B cell (primary cell): ENCODE data around the gene SLC25A51. TPM values are rescaled to one million over a fixed set of nuclear protein-coding genes. Genes with fewer than 3 reads are reported as not detected.

Experiments
- ATAC-seq: fragments of 200-7000 bp; cut with Tn5 transposase; one replicate; pipeline ENCODE4 v1.10.0; 2021; ENCODE audit warnings: low read depth, mild to moderate bottlenecking, moderate number of reproducible peaks, moderate library complexity
- CTCF ChIA-PET: fragments of 350-600 bp; sonication (Branson Sonifier 250); formaldehyde crosslinking; loops from one replicate; lab custom pipeline; 2021; ENCODE audit warnings: antibody characterized with exemption, inconsistent platforms; lab: Charles Lee
- POLR2A ChIA-PET: fragments of 350-600 bp; sonication (Branson Sonifier 250); formaldehyde crosslinking; loops from one replicate; lab custom pipeline; 2021; ENCODE audit warnings: antibody characterized with exemption; lab: Charles Lee
- DNase-seq: peaks from one replicate; pipeline ENCODE4 v3.0.0; 2013
- H2AFZ ChIP-seq: 2 replicates; pipeline ENCODE4 v1.6.1; 2012; ENCODE audit warnings: mild to moderate bottlenecking, low read depth, low read length; ENCODE audit not compliant: insufficient read depth, poor library complexity, severe bottlenecking
- H3K27ac ChIP-seq, 2 donors: 1 replicate in 1 of 2; 2 replicates in 1 of 2; pipeline ENCODE4 v1.5.1; 2012 to 2013; ENCODE audit warnings: low read length in 2 of 2, mild to moderate bottlenecking in 2 of 2, moderate library complexity in 1 of 2
- H3K27me3 ChIP-seq, 4 experiments: fragments of 200-600 bp in 1 of 4; sonication (generic) in 1 of 4; replicated peaks in 1 of 4; 1 replicate in 2 of 4; 2 replicates in 2 of 4; pipeline versions ENCODE4 v1.6.1 to v1.7.0; 2013 to 2016; ENCODE audit warnings: low read length in 3 of 4, mild to moderate bottlenecking in 2 of 4, mixed read lengths in 1 of 4, moderate library complexity in 1 of 4; ENCODE audit not compliant: insufficient read depth in 4 of 4, control insufficient read depth in 3 of 4; ENCODE audit errors: control extremely low read depth in 1 of 4
- H3K36me3 ChIP-seq, 2 experiments: replicated peaks in 1 of 2; 1 replicate in 1 of 2; 2 replicates in 1 of 2; pipeline versions ENCODE4 v1.6.1 to v1.7.1; 2013; ENCODE audit warnings: low read length in 1 of 2; ENCODE audit not compliant: insufficient read depth in 2 of 2, control insufficient read depth in 1 of 2; ENCODE audit errors: control extremely low read depth in 1 of 2, extremely low read depth in 1 of 2
- H3K4me1 ChIP-seq, 2 donors: fragments of 200-600 bp in 1 of 2; sonication (generic) in 1 of 2; 1 replicate in 1 of 2; 2 replicates in 1 of 2; pipeline versions ENCODE4 v1.5.1 to v1.6.1; 2013 to 2017; ENCODE audit warnings: low read length in 2 of 2; ENCODE audit not compliant: control insufficient read depth in 2 of 2, insufficient read depth in 2 of 2
- H3K4me2 ChIP-seq: replicated peaks from 2 replicates; pipeline ENCODE3; 2012; ENCODE audit warnings: mild to moderate bottlenecking, low read depth, low read length; ENCODE audit not compliant: poor library complexity, severe bottlenecking
- H3K4me3 ChIP-seq, 5 experiments: fragments of 200-600 bp in 1 of 5; sonication (generic) in 1 of 5; 1 replicate in 3 of 5; 2 replicates in 2 of 5; pipeline versions ENCODE4 v1.5.1 to v1.7.0; 2011 to 2016; ENCODE audit warnings: low read length in 4 of 5, mild to moderate bottlenecking in 4 of 5, low read depth in 2 of 5, control low read depth in 1 of 5, moderate library complexity in 1 of 5; ENCODE audit not compliant: insufficient read depth in 1 of 5; ENCODE audit errors: control extremely low read depth in 1 of 5, extremely low read depth in 1 of 5
- H3K79me2 ChIP-seq: fragments of 200-600 bp; sonication (generic); one replicate; pipeline ENCODE4 v1.6.0; 2016; ENCODE audit warnings: low read length; ENCODE audit not compliant: control insufficient read depth, insufficient read depth
- H3K9ac ChIP-seq: fragments of 200-600 bp; sonication (generic); 2 replicates; pipeline ENCODE4 v1.6.1; 2017; ENCODE audit warnings: mild to moderate bottlenecking, low read length, moderate library complexity
- H3K9me3 ChIP-seq, 3 donors: one replicate each; pipeline versions ENCODE4 v1.6.1 to v1.7.1; 2013; ENCODE audit warnings: low read length in 2 of 3; ENCODE audit not compliant: control insufficient read depth in 2 of 3, insufficient read depth in 1 of 3; ENCODE audit errors: control extremely low read depth in 1 of 3
- H4K20me1 ChIP-seq: 2 replicates; pipeline ENCODE4 v1.6.0; 2012; ENCODE audit warnings: mild to moderate bottlenecking, low read length; ENCODE audit not compliant: insufficient read depth, control insufficient read depth, poor library complexity, severe bottlenecking
- H3K27ac Mint-ChIP-seq: one replicate; pipeline ENCODE4 v1.8.0; 2021; ENCODE audit warnings: mixed read lengths
- H3K27me3 Mint-ChIP-seq: one replicate; pipeline ENCODE4 v1.8.0; 2021; ENCODE audit warnings: mixed read lengths
- H3K4me1 Mint-ChIP-seq: one replicate; pipeline ENCODE4 v1.8.0; 2021; ENCODE audit warnings: mixed read lengths
- H3K4me3 Mint-ChIP-seq: one replicate; pipeline ENCODE4 v1.8.0; 2021; ENCODE audit warnings: mixed read lengths
- H3K9me3 Mint-ChIP-seq: one replicate; pipeline ENCODE4 v1.8.0; 2022; ENCODE audit warnings: mixed read lengths; ENCODE audit not compliant: insufficient read depth
- CTCF ChIP-seq: fragments of 200-600 bp; IDR thresholded peaks from one replicate; pipeline ENCODE4 v1.8.0; 2022; ENCODE audit warnings: antibody characterized with exemption, mild to moderate bottlenecking
- EZH2 ChIP-seq: IDR thresholded peaks from 2 replicates; pipeline ENCODE4 v1.6.1; 2012; ENCODE audit warnings: borderline replicate concordance, low read depth, mild to moderate bottlenecking, moderate library complexity, low read length; ENCODE audit not compliant: insufficient read depth, poor library complexity, severe bottlenecking
- WGBS: methylation state at CpG from one replicate; pipeline ENCODE4 v1.1.5; 2013; ENCODE audit warnings: missing lambda C conversion rate; ENCODE audit not compliant: insufficient coverage; 5-methylcytosine and 5-hydroxymethylcytosine counted together
- intact Hi-C: fragments of 100-400 bp; cut with micrococcal nuclease; formaldehyde crosslinking; loops from one replicate; pipeline ENCODE4 v1.10.0; 2022
- polyA plus RNA-seq: library from polyadenylated mRNA; depleted of rRNA; stranded (reverse); fragments of >200 nt; gene quantifications from 2 replicates; pipeline ENCODE4 v1.2.3, GENCODE V29; 2012
- total RNA-seq, 2 donors: library from RNA; stranded (reverse); fragments of 120-200 nt in 1 of 2; gene quantifications; 1 replicate in 1 of 2; 2 replicates in 1 of 2; pipeline versions ENCODE4 v1.2.3 to v1.2.4, GENCODE V29; 2013 to 2022

The SLC25A51 gene
- total and polyA plus RNA-seq, 2 donors (not counting 1 experiment from before 2014, with no cell fraction given), result 12.9 to 27.8 TPM

DNA sequence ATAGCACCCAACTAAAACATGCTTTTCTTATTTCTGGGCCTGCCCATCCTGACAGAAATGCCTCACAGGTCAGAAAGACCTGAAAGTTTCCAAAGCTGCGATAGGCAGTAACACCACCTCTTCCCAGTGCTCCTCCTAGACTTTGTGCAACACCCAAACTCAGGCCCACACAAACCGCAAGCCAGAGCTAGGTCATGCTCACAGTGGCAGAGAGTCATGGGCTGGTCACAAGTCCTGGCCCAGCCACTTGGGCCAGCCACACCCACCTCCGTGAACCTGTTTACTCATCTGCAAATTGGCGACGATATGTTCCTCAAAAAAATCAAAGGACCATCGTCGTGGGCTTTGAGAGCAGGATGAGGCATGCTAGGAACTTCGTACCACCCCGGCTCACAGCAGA is 44.0 kb upstream of the SLC25A51 start:
- Histone ChIP-seq H3K79me2 (no peaks in the 10 kb centered on the region), H3K9me3 (peaks cover 0 to 4% (median 0%) of the 10 kb centered on the region in 3 donors), H2AFZ (no peak overlapping the region), H3K27ac (no peak overlapping the region), H3K4me3 (no peak overlapping the region), H3K4me2 (no peak overlapping the region), H3K9ac (no peak overlapping the region), H3K27me3 (no peaks in the 10 kb centered on the region), H3K36me3 (no peaks in the 10 kb centered on the region), H4K20me1 (no peaks in the 10 kb centered on the region), H3K4me1 (no peaks in the 10 kb centered on the region)
- no peak overlapping the region for H3K4me3 Mint-ChIP-seq
- DNase-seq (no peak), ATAC-seq (no peak)
- intact Hi-C loops, result no loop called here
- whole genome bisulfite sequencing, result 100% methylated on average over 5 of the region's 9 CpGs
- H3K9me3 Mint-ChIP-seq, result no peaks in the 10 kb centered on the region
- ChIA-PET CTCF (no interaction called here), POLR2A (no interaction called here)
- no peaks in the 10 kb centered on the region for H3K4me1 Mint-ChIP-seq
- TF ChIP-seq EZH2 (no peak), CTCF (no peak)
- H3K27me3 Mint-ChIP-seq, result peaks cover 13% of the 10 kb centered on the region
- H3K27ac Mint-ChIP-seq, result no peak overlapping the region

GRCh38 chr9:37947471-37947870 is 43.5 kb upstream of the SLC25A51 start:
- no peaks in the 10 kb centered on the region for H3K9me3 Mint-ChIP-seq
- Histone ChIP-seq H4K20me1 (no peaks in the 10 kb centered on the region), H3K9me3 (peaks cover 0 to 4% (median 0%) of the 10 kb centered on the region in 3 donors), H3K9ac (no peak overlapping the region), H3K27ac (no peak overlapping the region), H3K36me3 (no peaks in the 10 kb centered on the region), H3K4me1 (no peaks in the 10 kb centered on the region), H3K4me2 (no peak overlapping the region), H3K4me3 (no peak overlapping the region), H3K79me2 (no peaks in the 10 kb centered on the region), H2AFZ (no peak overlapping the region), H3K27me3 (no peaks in the 10 kb centered on the region)
- DNase-seq (no peak), ATAC-seq (no peak)
- CTCF ChIA-PET, result no interaction called here
- TF ChIP-seq CTCF, result no peak
- no peak for TF ChIP-seq EZH2
- POLR2A ChIA-PET, result no interaction called here
- peaks cover 14% of the 10 kb centered on the region for H3K27me3 Mint-ChIP-seq
- no peak overlapping the region for H3K4me3 Mint-ChIP-seq
- 93% methylated on average over 5 of the region's 7 CpGs for WGBS
- H3K4me1 Mint-ChIP-seq, result no peaks in the 10 kb centered on the region
- no peak overlapping the region for H3K27ac Mint-ChIP-seq
- intact Hi-C loops, result no loop called here
